PC-3 (cell line): ENCODE measurements around the gene TRIM44.

Experiments used
- EZH2 ChIP-seq: fragments of 300-600 bp; sonication (generic); IDR thresholded peaks from one replicate; pipeline ENCODE4 v1.6.1; 2017; ENCODE audit warnings: antibody characterized with exemption, mild to moderate bottlenecking, low read length; ENCODE audit not compliant: unreplicated experiment
- TF ChIP-seq, protein P1 (sequence below): fragments of 300-600 bp; sonication (generic); conservative IDR thresholded peaks from 2 replicates; pipeline ENCODE4 v1.5.1; 2017; ENCODE audit warnings: antibody characterized with exemption, low read depth, mild to moderate bottlenecking, low read length

DNA sequence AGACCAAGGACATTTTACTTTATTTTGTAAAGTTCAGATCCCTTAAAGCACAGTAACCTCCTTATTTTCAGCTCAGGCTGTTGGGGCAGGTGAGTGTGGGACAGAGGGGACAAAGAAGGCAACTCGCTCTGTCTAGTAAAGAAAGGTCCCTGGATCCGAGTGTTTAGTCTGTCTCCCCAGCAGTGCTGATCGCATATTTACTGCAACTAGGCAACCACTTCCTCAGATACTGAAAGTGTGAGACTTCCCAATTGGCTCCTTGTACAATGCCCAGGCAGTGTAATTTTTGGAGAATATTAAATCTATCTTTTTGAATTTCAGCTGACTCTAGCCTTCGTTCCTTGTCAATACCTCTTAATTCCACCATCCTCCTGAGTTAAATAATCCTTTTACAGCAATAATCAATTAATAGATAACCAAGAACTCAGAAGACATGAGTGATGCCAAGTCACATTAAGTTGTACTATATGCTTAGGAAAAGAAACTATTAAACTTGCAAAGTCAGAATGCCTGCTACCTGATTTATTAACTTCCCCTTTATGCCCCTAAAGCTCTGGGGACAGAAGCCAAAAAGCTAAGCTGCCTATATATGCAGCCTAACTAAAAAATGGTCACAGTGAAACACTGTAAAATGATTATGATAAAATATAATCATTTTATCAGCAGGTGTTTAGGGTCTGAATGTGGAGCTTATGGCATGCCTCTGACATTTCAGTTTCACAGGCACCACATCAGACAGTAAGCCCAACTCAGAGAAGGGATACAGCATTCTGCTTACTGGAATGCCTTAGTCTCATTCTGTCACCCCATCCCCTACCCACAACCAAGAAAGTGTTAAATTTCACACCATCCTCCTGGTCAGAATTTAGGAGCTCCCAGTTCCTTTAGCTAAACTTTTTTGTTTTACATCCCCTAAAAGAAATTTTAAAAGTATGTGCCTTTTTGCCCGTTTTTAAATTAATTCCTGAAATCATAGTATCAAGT is 138.7 kb downstream of the TRIM44 start:
- TF ChIP-seq, protein P1, sequence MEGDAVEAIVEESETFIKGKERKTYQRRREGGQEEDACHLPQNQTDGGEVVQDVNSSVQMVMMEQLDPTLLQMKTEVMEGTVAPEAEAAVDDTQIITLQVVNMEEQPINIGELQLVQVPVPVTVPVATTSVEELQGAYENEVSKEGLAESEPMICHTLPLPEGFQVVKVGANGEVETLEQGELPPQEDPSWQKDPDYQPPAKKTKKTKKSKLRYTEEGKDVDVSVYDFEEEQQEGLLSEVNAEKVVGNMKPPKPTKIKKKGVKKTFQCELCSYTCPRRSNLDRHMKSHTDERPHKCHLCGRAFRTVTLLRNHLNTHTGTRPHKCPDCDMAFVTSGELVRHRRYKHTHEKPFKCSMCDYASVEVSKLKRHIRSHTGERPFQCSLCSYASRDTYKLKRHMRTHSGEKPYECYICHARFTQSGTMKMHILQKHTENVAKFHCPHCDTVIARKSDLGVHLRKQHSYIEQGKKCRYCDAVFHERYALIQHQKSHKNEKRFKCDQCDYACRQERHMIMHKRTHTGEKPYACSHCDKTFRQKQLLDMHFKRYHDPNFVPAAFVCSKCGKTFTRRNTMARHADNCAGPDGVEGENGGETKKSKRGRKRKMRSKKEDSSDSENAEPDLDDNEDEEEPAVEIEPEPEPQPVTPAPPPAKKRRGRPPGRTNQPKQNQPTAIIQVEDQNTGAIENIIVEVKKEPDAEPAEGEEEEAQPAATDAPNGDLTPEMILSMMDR: no peak
- TF ChIP-seq EZH2: no peak
